SK-MEL-5 (cell line): ENCODE measurements around the gene KIAA1328. TPM values are rescaled to one million over a fixed set of nuclear protein-coding genes. Genes with fewer than 3 reads are reported as not detected.
"Not testable (repeated sequence)": the region's sequence is repeated elsewhere in the genome, so short reads cannot be mapped to it uniquely, and the experiment has no call there.

Source experiments
- DNase-seq: peaks from one replicate; pipeline ENCODE4 v3.0.0-alpha.2; 2016; ENCODE audit warnings: low read depth, low spot score
- in situ Hi-C: cut with HindIII; loops from 2 replicates; pipeline ENCODE4 v1.10.0; 2016; ENCODE audit warnings: low sequenced_read_pairs, high pct_unique_total_duplicates, low pct_unique_long_range_greater_than_20kb
- total RNA-seq: library from RNA; depleted of rRNA; stranded (reverse); fragments of >200 nt; shearing (Covaris generic); gene quantifications from 2 replicates; pipeline ENCODE4 v1.2.3, GENCODE V29; 2014

Gene KIAA1328
- total RNA-seq, 1 experiment from 2014 or later, result 3.3 TPM

DNA sequence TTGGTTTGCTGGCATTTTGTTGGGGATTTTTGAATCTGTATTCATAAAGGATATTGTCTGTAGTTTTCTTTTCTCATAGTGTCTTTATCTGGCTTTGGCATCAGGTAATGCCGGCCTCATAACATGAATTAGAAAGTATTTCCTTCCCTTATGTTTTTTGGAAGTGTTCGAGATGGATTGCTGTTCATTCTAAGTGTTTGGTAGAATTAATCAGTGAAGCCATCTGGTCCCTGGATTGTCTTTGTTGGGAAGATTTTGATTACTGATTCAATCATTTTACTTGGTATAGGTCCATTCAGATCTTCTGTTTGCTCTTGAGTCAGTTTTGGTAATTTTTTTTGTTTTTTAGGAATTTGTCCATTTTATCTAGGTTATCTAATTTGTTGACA lies 22.3 kb downstream of the KIAA1328 start:
- in situ Hi-C loops, result no loop called here

DNA sequence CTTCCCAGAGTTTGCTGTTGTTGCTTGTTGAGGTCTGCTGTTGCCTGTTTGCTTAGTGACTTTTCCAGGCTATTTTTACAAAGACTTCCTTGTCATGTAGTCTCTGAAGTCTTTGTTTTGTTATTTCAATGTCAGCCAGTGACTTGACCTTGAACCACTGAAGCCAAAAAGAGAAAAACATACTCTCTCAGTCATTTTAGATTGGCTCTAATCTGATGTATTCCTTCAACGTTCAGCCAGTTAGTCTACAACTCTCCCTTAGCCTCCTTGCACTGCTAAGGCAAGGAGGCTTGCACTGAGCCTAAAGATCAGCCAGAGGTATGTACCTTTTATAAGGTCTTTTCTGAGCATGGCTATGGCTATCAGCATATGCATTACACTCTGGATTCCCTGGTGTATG lies 27.9 kb downstream of the KIAA1328 start:
- in situ Hi-C loops, result no loop called here
- peak; percentile 24 for DNase-seq

More for the DNA sequence above, 22.3 kb downstream of the KIAA1328 start:
- DNase-seq, result no peak

DNA sequence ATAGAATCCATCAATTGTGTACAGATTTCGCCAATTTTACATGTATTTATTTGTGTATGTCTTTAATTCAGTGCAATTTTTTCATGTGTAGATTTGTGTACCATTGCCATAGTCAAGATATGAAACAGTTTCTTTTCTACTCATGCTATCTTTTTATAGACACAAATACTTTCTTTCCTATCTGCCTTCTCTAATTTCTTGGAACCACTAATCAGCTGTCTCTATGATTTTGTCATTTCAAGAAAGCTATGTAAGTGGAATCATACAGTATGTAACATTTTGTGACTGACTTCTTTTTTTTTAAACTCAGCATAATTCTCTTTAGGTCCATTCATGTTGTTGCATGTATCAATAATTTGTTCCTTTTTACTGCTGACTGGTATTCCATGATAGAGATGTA lies 33.3 kb downstream of the KIAA1328 start:
- DNase-seq, result no peak
- in situ Hi-C loops, result no loop called here

DNA sequence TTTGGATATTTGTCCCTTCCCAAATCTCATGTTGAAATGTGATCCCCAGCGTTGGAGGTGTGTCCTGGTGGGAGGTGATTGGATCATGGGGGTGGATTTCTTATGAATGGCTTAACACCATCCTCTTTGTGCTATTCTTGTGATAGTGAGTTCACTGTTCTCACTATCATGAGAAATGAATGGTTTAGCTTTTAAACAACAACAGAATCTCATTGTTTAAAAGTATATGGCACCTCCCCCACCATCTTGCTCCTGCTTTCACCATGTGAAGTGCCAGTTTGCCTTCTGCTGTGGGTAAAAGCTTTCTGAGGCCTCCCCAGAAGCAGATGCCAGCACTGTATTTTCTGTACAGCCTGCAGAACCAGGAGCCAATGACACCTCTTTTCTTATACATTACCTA lies 38.1 kb downstream of the KIAA1328 start:
- in situ Hi-C loops, result no loop called here
- peak; percentile 67 for DNase-seq

DNA sequence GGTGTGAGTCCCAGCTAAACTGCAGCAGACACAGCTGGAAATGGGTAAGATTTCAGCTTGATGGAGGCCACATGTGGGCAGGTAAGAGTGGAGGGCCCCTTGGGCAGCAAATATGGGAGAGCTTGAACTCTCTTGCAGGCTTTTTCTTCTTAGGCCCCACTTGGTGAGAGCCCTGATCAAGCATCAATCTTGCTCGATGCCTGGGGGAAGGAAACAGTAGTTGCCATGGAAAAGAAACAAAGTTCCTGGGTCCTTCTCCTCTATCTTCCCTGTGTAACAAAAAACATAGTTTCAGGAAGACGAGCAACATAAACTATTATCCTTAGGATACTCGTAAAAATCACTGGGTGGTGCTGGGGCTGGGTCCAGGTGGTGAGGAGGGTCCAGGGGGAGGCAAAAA lies 42.9 kb downstream of the KIAA1328 start:
- in situ Hi-C loops, result no loop called here
- DNase-seq, result no peak

DNA sequence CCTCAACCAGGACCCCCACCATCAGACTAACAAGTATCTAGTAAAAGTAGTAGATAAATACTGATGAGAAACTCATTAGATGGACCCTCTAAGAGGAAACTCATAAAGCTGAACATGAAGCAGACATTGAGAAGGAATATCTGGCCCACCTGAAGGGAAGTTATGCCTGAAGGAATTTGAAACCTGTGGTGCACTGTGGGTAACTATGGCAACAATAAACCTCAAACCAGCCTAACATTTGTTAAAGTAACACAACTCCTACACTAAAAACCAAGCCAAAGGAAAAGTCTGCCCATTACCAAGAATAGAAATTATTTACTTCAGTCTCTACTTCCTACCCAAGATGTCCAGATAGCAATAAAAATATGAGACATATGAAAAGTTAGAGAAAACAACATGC lies 43.4 kb downstream of the KIAA1328 start:
- in situ Hi-C loops, result no loop called here
- no peak for DNase-seq

DNA sequence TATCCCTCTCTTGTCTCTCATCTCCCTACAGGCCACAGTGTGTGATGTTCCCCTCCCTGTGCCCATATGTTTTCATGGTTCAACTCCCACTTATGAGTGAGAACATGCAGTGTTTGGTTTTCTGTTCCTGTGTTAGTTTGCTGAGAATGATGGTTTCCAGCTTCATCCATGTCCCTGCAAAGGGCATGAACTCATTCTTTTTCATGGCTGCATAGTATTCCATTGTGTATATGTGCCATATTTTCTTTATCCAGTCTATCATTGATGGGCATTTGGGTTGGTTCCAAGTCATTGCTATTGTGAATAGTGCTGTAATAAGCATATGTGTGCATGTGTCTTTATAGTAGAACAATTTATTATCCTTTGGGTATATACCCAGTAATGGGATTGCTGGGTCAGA lies 44.9 kb downstream of the KIAA1328 start:
- DNase-seq, in situ Hi-C loops: not testable (repeated sequence)

DNA sequence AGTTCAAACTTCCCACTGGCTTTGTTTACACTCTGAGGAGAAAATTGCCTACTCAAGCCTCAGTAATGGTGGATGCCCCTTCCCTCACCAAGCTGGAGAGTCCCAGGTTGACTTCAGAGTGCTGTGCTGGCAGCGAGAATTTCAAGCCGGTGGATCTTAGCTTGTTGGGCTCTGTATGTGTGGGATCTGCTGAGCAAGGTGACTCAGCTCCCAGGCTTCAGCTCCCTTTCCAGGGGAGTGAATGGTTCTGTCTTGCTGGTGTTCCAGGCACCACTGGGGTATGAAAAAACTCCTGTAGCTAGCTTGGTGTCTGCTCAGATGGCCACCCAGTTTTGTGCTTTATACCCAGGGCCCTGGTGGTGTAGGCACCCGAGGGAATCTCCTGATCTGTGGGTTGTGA lies 50.9 kb downstream of the KIAA1328 start:
- in situ Hi-C loops, DNase-seq: not testable (repeated sequence)

DNA sequence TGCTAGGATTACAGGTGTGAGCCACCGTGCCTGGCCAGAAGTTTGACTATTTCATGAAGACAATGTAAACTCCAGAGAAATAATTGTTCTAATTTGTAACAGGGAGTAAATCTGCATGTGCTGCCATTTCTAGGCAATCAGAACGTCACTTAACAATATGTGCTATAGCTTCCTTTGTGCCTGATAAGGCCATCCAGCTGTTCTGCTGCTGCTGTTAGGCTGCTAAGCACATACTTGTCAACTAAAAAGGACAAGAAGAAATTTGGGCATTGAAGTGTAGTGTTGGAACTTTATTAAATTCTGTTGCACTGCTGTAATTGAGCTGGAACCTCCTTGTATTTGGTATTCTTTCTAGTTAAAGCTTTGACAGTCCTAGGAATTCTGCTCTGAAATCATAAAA lies 57.1 kb downstream of the KIAA1328 start:
- in situ Hi-C loops, result no loop called here
- DNase-seq, result no peak

DNA sequence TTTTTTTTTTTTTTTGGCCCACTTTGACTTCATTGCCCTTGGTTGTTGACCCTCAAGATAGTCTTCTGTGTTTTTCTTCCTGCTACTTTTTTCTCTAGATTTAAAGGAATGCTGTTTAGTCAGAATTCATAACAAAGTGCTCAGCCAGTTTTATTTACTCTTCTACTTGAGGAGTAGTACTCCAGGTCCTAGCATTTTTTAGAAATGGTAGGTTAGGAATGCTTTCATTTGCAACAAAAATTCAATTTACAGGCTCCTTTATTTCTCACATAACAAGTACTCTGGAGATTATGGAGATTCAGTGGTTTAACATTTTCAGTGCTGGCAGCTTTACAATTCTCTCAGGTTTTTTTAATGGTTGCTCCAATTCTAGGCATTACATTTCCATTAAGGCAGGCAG lies 58.2 kb downstream of the KIAA1328 start:
- DNase-seq, result no peak
- in situ Hi-C loops, result no loop called here

DNA sequence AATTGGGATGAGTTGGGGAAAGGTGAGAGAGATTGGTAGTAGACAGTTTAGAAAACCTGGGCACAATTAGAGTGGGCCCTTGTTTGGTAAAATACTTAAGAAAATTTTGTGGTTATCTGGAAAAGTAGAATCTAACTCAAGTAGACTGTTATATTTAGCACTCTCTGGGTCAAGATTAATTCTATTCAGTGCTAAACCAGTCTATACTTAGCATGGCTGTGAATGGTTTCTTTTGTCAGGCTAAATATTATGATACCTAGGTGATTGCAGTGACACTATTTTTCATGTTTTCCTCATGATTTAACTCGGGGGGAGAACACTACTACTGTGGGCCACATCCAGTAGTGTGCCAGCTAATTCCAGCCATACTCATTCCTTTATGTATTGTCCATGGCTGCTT lies 58.9 kb downstream of the KIAA1328 start:
- no peak for DNase-seq
- in situ Hi-C loops, result no loop called here

DNA sequence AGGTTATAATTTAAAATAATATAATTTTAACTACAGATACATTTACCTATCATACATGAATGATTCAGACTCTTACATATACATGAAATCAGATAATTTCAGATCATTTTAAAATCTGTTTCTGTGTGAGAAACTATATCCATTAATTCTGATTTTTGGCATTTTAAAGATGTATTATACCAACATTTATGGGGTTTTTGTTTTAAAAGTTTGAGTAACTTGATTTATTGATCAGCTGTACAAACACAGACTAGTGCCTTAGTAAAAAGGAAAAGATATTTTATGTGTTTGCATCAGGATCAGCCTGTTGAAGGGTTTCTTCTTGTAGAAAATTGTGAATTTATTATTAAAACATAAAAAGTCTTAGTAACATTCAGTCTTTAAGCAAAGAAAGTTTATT lies 59.9 kb downstream of the KIAA1328 start:
- in situ Hi-C loops, result no loop called here
- no peak for DNase-seq

DNA sequence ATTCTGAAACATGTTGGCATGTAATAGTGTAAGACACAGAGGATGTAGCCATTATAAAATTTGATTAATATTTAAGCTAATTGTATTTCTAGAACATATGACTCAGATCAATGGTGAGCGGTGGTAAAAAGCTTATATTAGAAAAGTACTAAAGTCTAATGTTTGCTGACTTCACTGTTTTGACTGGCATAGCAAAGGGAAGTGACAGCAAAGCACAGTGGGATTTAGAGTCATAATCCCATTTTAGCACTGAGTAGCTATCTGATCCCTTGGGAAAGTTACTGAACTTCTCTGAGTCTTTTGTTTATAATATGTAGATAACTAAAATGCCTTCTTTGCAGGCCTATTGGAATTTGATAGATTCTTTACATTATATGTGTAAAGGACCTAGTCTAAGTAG lies 60.4 kb downstream of the KIAA1328 start:
- no peak for DNase-seq
- in situ Hi-C loops, result no loop called here

DNA sequence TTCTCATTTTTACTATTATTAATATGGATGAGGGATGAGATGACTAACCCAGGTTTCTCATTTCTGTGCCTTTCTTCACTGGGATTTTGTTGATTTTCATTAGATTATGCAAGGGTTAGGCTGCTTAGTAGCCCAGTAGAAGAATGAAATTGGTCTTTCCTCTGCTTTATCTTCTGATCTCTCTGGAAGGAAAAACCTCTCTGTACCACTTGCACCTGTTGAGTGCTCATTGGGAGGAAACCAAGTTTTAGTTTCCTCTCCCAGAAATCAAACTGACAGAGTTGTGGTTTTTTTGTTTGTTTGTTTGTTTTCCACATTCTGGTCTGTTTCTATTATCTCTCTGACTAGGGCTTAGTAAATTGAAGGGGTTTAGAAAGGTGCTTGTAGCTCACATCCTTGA lies 60.8 kb downstream of the KIAA1328 start:
- no peak for DNase-seq
- in situ Hi-C loops, result no loop called here

DNA sequence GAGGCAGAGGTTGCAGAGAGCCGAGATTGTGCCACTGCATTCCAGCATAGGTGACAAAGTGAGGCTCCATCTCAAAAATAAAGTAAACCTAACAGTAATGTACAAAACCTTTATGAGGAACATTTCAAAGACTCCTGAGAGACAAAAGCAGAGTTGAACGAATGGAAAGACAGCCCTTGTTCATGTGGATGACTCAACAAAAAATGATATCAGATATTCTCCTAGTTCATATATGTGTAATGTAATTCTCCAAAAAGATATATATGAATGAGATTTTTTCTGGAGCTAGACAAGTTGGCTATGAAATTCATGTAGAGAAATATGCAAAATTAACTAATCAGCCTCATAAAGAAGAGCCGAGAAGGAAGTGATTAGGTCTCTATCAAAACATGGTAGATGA lies 61.7 kb downstream of the KIAA1328 start:
- in situ Hi-C loops, result no loop called here
- no peak for DNase-seq

DNA sequence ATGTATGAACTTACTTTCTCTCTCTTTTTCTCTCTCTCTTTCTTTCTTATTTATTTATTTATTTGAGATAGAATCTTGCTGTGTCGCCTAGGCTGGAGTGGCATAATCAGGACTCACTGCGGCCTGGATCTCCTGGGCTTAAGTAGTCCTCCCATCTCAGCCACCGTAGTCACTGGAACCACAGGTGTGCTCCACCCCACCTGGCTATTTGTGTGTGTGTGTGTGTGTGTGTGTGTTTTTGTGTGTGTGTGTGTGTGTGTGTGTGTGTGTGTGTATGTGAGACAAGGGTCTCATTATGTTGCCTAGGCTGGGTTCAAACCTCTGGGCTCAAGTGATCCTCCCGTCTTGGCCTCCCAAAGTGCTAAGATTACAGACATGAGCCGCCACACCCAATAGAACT lies 64.3 kb downstream of the KIAA1328 start:
- in situ Hi-C loops, result no loop called here
- DNase-seq, result no peak

DNA sequence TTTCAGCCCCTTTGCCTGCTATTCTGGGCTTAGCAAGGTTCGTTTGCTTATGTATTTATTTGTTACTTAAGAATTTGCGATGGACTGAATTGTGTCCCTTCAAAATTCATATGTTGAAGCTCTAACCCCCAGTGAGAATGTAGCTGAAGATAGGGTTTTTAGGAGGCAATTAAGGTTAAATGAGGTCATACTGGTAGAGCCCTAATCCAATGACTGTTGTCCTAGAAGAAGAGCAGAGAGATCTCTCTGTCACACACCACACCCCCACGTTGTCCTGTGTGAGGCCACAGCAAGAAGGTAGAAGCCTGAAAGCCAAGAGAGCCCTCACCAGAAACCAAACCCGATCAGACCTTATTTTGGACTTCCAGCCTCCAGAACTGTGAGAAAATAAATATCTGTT lies 66.7 kb downstream of the KIAA1328 start:
- in situ Hi-C loops, result no loop called here
- no peak for DNase-seq

DNA sequence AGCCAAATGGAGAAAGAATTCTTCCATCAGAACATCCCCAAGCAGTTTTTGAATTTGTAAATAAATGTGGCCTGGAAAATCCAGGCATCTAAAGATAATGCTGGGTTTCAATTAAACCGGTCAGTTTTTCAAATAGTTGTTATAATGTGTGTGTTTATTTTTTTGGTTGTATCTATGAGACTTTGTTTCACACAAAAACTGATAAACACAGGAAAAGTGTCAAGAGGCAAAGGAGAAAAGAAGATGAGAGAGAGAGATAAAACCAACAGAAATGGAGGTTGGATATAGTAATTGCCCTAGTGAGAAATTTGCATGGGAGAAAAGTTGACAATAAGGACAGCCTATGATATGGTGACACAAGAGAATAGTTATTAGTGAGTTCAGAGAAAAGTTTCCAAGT lies 68.3 kb downstream of the KIAA1328 start:
- DNase-seq, result no peak
- in situ Hi-C loops, result no loop called here

DNA sequence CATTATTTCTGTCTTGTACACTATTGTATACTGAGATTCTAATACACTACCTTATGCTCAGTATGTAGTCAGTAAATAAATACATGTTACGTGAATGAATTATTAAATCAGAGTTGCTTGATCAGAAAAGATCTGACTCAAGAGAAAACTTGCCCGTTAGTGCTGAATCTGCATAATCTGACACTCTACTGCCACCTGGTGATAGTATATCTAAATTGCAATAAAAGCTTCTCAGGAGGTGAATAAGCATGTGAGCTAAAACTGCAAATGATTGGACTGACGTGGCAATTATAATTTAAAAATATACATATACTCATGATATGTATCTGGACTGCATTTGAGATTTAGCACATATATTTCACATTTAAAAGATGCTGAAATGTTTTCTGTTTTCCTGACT lies 70.4 kb downstream of the KIAA1328 start:
- in situ Hi-C loops, result no loop called here
- DNase-seq, result peak; percentile 67

DNA sequence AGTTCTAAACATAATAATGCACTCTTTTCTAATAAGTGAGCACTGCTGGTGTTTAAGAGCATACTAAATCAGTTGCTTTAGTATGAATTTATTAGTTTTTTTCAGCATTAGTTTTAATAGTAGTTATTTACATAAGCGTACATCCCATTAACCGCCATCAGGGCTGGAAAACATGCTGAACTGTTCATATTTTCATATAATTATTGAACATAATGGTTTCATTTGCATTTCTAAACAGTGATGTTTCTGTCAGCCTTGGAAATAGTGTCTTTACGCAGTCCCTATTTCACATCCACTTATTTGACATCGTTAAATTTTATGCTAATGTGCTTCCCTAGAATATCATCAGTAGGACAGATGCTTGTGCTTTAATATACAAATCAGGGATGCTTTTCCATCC lies 71.5 kb downstream of the KIAA1328 start:
- in situ Hi-C loops, result no loop called here
- DNase-seq, result no peak
